ENCODE results near the gene CYTH2. TPM values are rescaled to one million over a fixed set of nuclear protein-coding genes. Genes with fewer than 3 reads are reported as not detected.

CYTH2 gene
- total RNA-seq, 2 donors from 2014 or later, result 42.3 to 53.4 TPM

- Mint-ChIP-seq H3K27ac (no peak overlapping the region), H3K4me1 (peaks cover 5% of the 10 kb centered on the region), H3K4me3 (no peak overlapping the region), H3K27me3 (no peaks in the 10 kb centered on the region), H3K36me3 (ENCODE audit: low read depth) (peaks cover 5% of the 10 kb centered on the region)
- H3K9me3 ChIP-seq (ENCODE audit: control insufficient read depth, low read length, poor library complexity, severe bottlenecking), result no peaks in the 10 kb centered on the region
- no peak for DNase-seq
- no peak for ATAC-seq
Observed at GRCh38 chr19:48458016-48458415, 11.2 kb upstream of the CYTH2 start.

GRCh38 chr19:48461651-48461981, 7.6 kb upstream of the CYTH2 start:
- Mint-ChIP-seq H3K27me3 (no peaks in the 10 kb centered on the region), H3K36me3 (ENCODE audit: low read depth) (no peaks in the 10 kb centered on the region), H3K27ac (no peak overlapping the region), H3K4me1 (peaks cover 5% of the 10 kb centered on the region), H3K4me3 (no peak overlapping the region)
- H3K9me3 ChIP-seq (ENCODE audit: control insufficient read depth, low read length, poor library complexity, severe bottlenecking), result no peaks in the 10 kb centered on the region
- ATAC-seq (no peak), DNase-seq (no peak)

GRCh38 chr19:48461982-48462655, 7.0 kb upstream of the CYTH2 start:
- DNase-seq (no peak), ATAC-seq (no peak)
- Mint-ChIP-seq H3K27ac (no peak overlapping the region), H3K36me3 (ENCODE audit: low read depth) (no peaks in the 10 kb centered on the region), H3K4me1 (peaks cover 5% of the 10 kb centered on the region), H3K4me3 (no peak overlapping the region), H3K27me3 (no peaks in the 10 kb centered on the region)
- H3K9me3 ChIP-seq (ENCODE audit: control insufficient read depth, low read length, poor library complexity, severe bottlenecking), result no peaks in the 10 kb centered on the region

GRCh38 chr19:48465215-48465614, 4.0 kb upstream of the CYTH2 start:
- H3K27ac Mint-ChIP-seq, result no peak overlapping the region
- no peak for DNase-seq

GRCh38 chr19:48466561-48467325, 2.4 kb upstream of the CYTH2 start:
- no peaks in the 10 kb centered on the region for H3K9me3 ChIP-seq (ENCODE audit: control insufficient read depth, low read length, poor library complexity, severe bottlenecking)
- Mint-ChIP-seq H3K27me3 (no peaks in the 10 kb centered on the region), H3K4me3 (no peak overlapping the region), H3K27ac (peak overlapping the region; percentile 11), H3K36me3 (ENCODE audit: low read depth) (peaks cover 2% of the 10 kb centered on the region), H3K4me1 (peaks cover 19% of the 10 kb centered on the region)
- DNase-seq (no peak), ATAC-seq (no peak)

More at GRCh38 chr19:48465215-48465614, 4.0 kb upstream of the CYTH2 start:
- H3K4me1 Mint-ChIP-seq, result peaks cover 15% of the 10 kb centered on the region
- no peaks in the 10 kb centered on the region for H3K9me3 ChIP-seq (ENCODE audit: control insufficient read depth, low read length, poor library complexity, severe bottlenecking)
- H3K4me3 Mint-ChIP-seq, result no peak overlapping the region
- H3K27me3 Mint-ChIP-seq, result no peaks in the 10 kb centered on the region
- no peaks in the 10 kb centered on the region for H3K36me3 Mint-ChIP-seq (ENCODE audit: low read depth)
- no peak for ATAC-seq

GRCh38 chr19:48468772-48469288, 339 bp upstream of the CYTH2 start:
- peaks cover 2% of the 10 kb centered on the region for H3K36me3 Mint-ChIP-seq (ENCODE audit: low read depth)
- peak; percentile 90 for ATAC-seq

GRCh38 chr19:48469934-48470680, 938 bp downstream of the CYTH2 start:
- peak overlapping the region; percentile 98 for H3K4me3 Mint-ChIP-seq
- peaks cover 21% of the 10 kb centered on the region for H3K4me1 Mint-ChIP-seq
- no peaks in the 10 kb centered on the region for H3K27me3 Mint-ChIP-seq
- H3K27ac Mint-ChIP-seq, result no peak overlapping the region
- DNase-seq (no peak), ATAC-seq (no peak)
- H3K9me3 ChIP-seq (ENCODE audit: control insufficient read depth, low read length, poor library complexity, severe bottlenecking), result no peaks in the 10 kb centered on the region
- H3K36me3 Mint-ChIP-seq (ENCODE audit: low read depth), result peaks cover 2% of the 10 kb centered on the region

More at GRCh38 chr19:48468772-48469288, 339 bp upstream of the CYTH2 start:
- H3K27me3 Mint-ChIP-seq, result no peaks in the 10 kb centered on the region
- H3K4me1 Mint-ChIP-seq, result peaks cover 19% of the 10 kb centered on the region
- peak overlapping the region; percentile 84 for H3K27ac Mint-ChIP-seq
- peak; percentile 97 to 100 (median 97) for DNase-seq
- H3K4me3 Mint-ChIP-seq, result peak overlapping the region; percentile 98
- H3K9me3 ChIP-seq (ENCODE audit: control insufficient read depth, low read length, poor library complexity, severe bottlenecking), result no peaks in the 10 kb centered on the region

- Mint-ChIP-seq H3K4me3 (peak overlapping the region; percentile 98), H3K36me3 (ENCODE audit: low read depth) (peaks cover 2% of the 10 kb centered on the region), H3K4me1 (peaks cover 26% of the 10 kb centered on the region), H3K27ac (no peak overlapping the region), H3K27me3 (no peaks in the 10 kb centered on the region)
- DNase-seq (no peak), ATAC-seq (no peak)
- H3K9me3 ChIP-seq (ENCODE audit: control insufficient read depth, low read length, poor library complexity, severe bottlenecking), result no peaks in the 10 kb centered on the region
Observed at GRCh38 chr19:48470856-48471255, 1.7 kb downstream of the CYTH2 start.

- peaks cover 27% of the 10 kb centered on the region for H3K4me1 Mint-ChIP-seq
- no peaks in the 10 kb centered on the region for H3K27me3 Mint-ChIP-seq
- H3K4me3 Mint-ChIP-seq, result no peak overlapping the region
- H3K9me3 ChIP-seq (ENCODE audit: control insufficient read depth, low read length, poor library complexity, severe bottlenecking), result no peaks in the 10 kb centered on the region
- ATAC-seq, result no peak
- peaks cover 2% of the 10 kb centered on the region for H3K36me3 Mint-ChIP-seq (ENCODE audit: low read depth)
- no peak overlapping the region for H3K27ac Mint-ChIP-seq
- no peak for DNase-seq
Observed at GRCh38 chr19:48471836-48472235, 2.7 kb downstream of the CYTH2 start.

- peak overlapping the region; percentile 21 for H3K27ac Mint-ChIP-seq
- peaks cover 27% of the 10 kb centered on the region for H3K4me1 Mint-ChIP-seq
Observed at GRCh38 chr19:48473161-48473966, 4.2 kb downstream of the CYTH2 start.

GRCh38 chr19:48474084-48474592, 5.0 kb downstream of the CYTH2 start:
- Mint-ChIP-seq H3K27ac (no peak overlapping the region), H3K27me3 (no peaks in the 10 kb centered on the region)

More at GRCh38 chr19:48473161-48473966, 4.2 kb downstream of the CYTH2 start:
- Mint-ChIP-seq H3K4me3 (no peak overlapping the region), H3K27me3 (no peaks in the 10 kb centered on the region), H3K36me3 (ENCODE audit: low read depth) (peaks cover 2% of the 10 kb centered on the region)
- no peak for DNase-seq
- no peaks in the 10 kb centered on the region for H3K9me3 ChIP-seq (ENCODE audit: control insufficient read depth, low read length, poor library complexity, severe bottlenecking)
- no peak for ATAC-seq

GRCh38 chr19:48475369-48476068, 6.3 kb downstream of the CYTH2 start:
- Mint-ChIP-seq H3K4me3 (no peak overlapping the region), H3K27ac (no peak overlapping the region), H3K27me3 (no peaks in the 10 kb centered on the region), H3K4me1 (peaks cover 21% of the 10 kb centered on the region), H3K36me3 (ENCODE audit: low read depth) (peaks cover 2% of the 10 kb centered on the region)
- no peak for ATAC-seq
- H3K9me3 ChIP-seq (ENCODE audit: control insufficient read depth, low read length, poor library complexity, severe bottlenecking), result no peaks in the 10 kb centered on the region
- DNase-seq, result no peak

More at GRCh38 chr19:48474084-48474592, 5.0 kb downstream of the CYTH2 start:
- Mint-ChIP-seq H3K4me3 (no peak overlapping the region), H3K36me3 (ENCODE audit: low read depth) (peaks cover 2% of the 10 kb centered on the region), H3K4me1 (peaks cover 23% of the 10 kb centered on the region)
- ATAC-seq (no peak), DNase-seq (no peak)
- H3K9me3 ChIP-seq (ENCODE audit: control insufficient read depth, low read length, poor library complexity, severe bottlenecking), result no peaks in the 10 kb centered on the region

Measured in T-helper 17 cell (primary cell).